OCI-LY3 (cell line): ENCODE results near the gene RBPJL.

Experiments
- H2AFZ ChIP-seq: fragments of 200-600, 300-600 bp; shearing (Covaris generic); 2 replicates; pipeline ENCODE4 v1.6.0; 2014; ENCODE audit warnings: antibody characterized with exemption, low read depth, low read length
- H3K27ac ChIP-seq: fragments of 200-600, 300-600 bp; sonication (generic); 2 replicates; pipeline ENCODE4 v1.5.1; 2014; ENCODE audit warnings: mild to moderate bottlenecking, low read length, moderate library complexity, mixed read lengths
- H3K27me3 ChIP-seq: fragments of 200-600, 300-600 bp; sonication (generic); 2 replicates; pipeline ENCODE4 v1.6.1; 2014; ENCODE audit warnings: low read depth, low read length, mixed read lengths
- H3K36me3 ChIP-seq: fragments of 200-600, 300-600 bp; sonication (generic); replicated peaks from 2 replicates; pipeline ENCODE3; 2014; ENCODE audit warnings: low read depth, low read length, mixed read lengths
- H3K4me1 ChIP-seq: fragments of 300-600, 200-600 bp; sonication (generic); 2 replicates; pipeline ENCODE4 v1.6.1; 2014; ENCODE audit warnings: low read length, mixed read lengths
- H3K4me2 ChIP-seq: fragments of 200-600, 300-600 bp; sonication (generic); 2 replicates; pipeline ENCODE4 v1.6.1; 2014; ENCODE audit warnings: low read length, mixed read lengths
- H3K4me3 ChIP-seq: fragments of 300-600, 200-600 bp; sonication (generic); 2 replicates; pipeline ENCODE4 v1.5.1; 2014; ENCODE audit warnings: antibody characterized with exemption, mild to moderate bottlenecking, low read length, moderate library complexity
- H3K79me2 ChIP-seq: fragments of 300-600, 200-600 bp; shearing (Covaris generic); 2 replicates; pipeline ENCODE4 v1.6.1; 2014; ENCODE audit warnings: mild to moderate bottlenecking, low read length, mixed read lengths
- H3K9ac ChIP-seq: fragments of 300-600, 200-600 bp; shearing (Covaris generic); 2 replicates; pipeline ENCODE4 v1.6.0; 2014; ENCODE audit warnings: mild to moderate bottlenecking, low read length, moderate library complexity
- H3K9me3 ChIP-seq: fragments of 200-600, 300-600 bp; shearing (Covaris generic); 2 replicates; pipeline ENCODE4 v1.6.1; 2014; ENCODE audit warnings: low read length, mixed read lengths; ENCODE audit not compliant: insufficient read depth
- H4K20me1 ChIP-seq: fragments of 200-600, 300-600 bp; sonication (generic); 2 replicates; pipeline ENCODE4 v1.6.1; 2016; ENCODE audit warnings: low read length, mixed read lengths; ENCODE audit not compliant: insufficient read depth
- EZH2phosphoT487 ChIP-seq: fragments of 200-600 bp; shearing (Covaris generic); IDR thresholded peaks from 2 replicates; pipeline ENCODE4 v1.6.1; 2018; ENCODE audit warnings: antibody characterized with exemption, mixed run types, low read depth
- TF ChIP-seq, protein P1 (sequence below): fragments of 200-600, 300-600 bp; sonication (generic); IDR thresholded peaks from 2 replicates; pipeline ENCODE4 v1.5.1; 2014; ENCODE audit warnings: antibody characterized with exemption, low read length, low read depth

Gene RBPJL

GRCh38 chr20:45323731-45324130 is 17.1 kb downstream of the RBPJL start:
- Histone ChIP-seq H3K36me3 (peaks cover 4% of the 10 kb centered on the region), H2AFZ (no peak overlapping the region), H3K79me2 (no peaks in the 10 kb centered on the region), H3K9ac (no peak overlapping the region), H4K20me1 (no peaks in the 10 kb centered on the region), H3K27me3 (peaks cover under 1% of the 10 kb centered on the region; the same call in 1 of the 2 replicates), H3K4me3 (no peak overlapping the region), H3K27ac (no peak overlapping the region), H3K4me1 (peaks cover 31% of the 10 kb centered on the region), H3K4me2 (no peak overlapping the region), H3K9me3 (no peaks in the 10 kb centered on the region)
- TF ChIP-seq, protein P1, sequence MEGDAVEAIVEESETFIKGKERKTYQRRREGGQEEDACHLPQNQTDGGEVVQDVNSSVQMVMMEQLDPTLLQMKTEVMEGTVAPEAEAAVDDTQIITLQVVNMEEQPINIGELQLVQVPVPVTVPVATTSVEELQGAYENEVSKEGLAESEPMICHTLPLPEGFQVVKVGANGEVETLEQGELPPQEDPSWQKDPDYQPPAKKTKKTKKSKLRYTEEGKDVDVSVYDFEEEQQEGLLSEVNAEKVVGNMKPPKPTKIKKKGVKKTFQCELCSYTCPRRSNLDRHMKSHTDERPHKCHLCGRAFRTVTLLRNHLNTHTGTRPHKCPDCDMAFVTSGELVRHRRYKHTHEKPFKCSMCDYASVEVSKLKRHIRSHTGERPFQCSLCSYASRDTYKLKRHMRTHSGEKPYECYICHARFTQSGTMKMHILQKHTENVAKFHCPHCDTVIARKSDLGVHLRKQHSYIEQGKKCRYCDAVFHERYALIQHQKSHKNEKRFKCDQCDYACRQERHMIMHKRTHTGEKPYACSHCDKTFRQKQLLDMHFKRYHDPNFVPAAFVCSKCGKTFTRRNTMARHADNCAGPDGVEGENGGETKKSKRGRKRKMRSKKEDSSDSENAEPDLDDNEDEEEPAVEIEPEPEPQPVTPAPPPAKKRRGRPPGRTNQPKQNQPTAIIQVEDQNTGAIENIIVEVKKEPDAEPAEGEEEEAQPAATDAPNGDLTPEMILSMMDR, result no peak
- no peak for TF ChIP-seq EZH2phosphoT487

- no peak for TF ChIP-seq EZH2phosphoT487
- TF ChIP-seq, protein P1, result no peak
- Histone ChIP-seq H3K4me2 (no peak overlapping the region), H3K79me2 (no peaks in the 10 kb centered on the region), H3K36me3 (peaks cover 11% of the 10 kb centered on the region), H3K27me3 (no peaks in the 10 kb centered on the region), H3K9ac (no peak overlapping the region), H4K20me1 (no peaks in the 10 kb centered on the region), H3K9me3 (no peaks in the 10 kb centered on the region), H3K27ac (no peak overlapping the region), H2AFZ (no peak overlapping the region), H3K4me1 (peaks cover 28% of the 10 kb centered on the region), H3K4me3 (no peak overlapping the region)
These were observed 18.7 kb downstream of the RBPJL start for GRCh38 chr20:45325371-45325770.

DNA sequence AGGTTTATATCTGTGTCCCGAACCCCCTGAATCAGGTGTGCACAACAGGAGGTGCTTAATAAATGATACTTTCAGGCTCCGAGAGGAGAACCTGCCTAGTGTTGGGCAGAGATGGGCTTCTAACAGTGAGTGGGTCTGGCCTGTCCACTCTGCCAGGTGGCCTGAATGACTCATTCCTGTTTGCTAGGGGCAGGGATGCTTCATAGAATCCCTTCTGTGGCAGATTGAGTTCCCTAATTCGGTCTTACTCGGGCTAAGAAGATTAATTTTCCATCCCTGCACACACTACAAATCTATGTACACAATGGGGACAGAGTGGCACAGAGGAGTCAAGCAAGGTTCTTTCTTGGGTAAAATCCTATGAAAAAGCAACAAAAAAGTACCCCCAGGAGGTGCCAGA is 21.8 kb downstream of the RBPJL start:
- Histone ChIP-seq H4K20me1 (no peaks in the 10 kb centered on the region), H2AFZ (no peak overlapping the region), H3K36me3 (peaks cover 15% of the 10 kb centered on the region), H3K27ac (no peak overlapping the region), H3K4me3 (no peak overlapping the region), H3K79me2 (no peaks in the 10 kb centered on the region), H3K9ac (no peak overlapping the region), H3K9me3 (no peaks in the 10 kb centered on the region), H3K4me1 (peaks cover 11% of the 10 kb centered on the region), H3K4me2 (no peak overlapping the region), H3K27me3 (no peaks in the 10 kb centered on the region)
- TF ChIP-seq, protein P1, result no peak
- no peak for TF ChIP-seq EZH2phosphoT487

DNA sequence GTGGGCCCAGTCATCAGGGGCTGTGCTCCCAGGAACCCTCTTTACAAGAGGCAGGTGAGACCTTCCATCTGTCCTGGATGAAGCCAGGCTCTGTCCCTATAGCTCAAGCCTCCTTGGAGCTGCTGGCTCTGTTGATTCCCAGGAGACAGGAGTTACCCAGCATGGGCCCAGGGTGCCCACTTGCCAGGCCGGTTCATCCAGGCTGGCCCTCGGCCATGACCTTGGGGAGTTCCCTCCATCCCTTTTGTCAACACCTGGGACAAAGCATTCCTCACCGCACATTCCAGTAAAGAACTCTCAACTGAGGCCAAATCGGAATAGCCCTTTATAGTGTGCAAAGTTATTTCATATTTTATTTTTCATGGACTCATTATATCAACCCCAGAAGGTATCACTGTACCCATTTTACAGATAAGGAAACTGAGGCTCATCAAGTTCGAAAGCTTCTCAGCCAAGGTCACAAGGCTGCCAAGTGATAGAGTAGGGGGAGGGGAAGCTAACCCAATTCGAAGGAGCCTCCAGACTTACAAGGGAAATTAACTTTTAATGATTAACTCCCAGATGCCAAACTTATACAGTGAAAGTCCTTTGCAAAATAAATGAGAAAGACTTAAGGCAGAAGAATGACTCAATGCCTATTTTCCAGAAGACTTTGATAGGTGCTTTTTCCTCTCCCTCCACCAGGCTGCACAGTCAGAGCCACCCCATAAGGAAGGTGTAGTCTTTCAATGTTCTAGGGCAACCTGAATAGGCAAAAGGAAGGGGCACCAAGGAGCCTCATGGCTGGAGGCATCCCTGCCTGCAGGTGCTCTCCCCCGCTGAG is 23.1 kb downstream of the RBPJL start:
- Histone ChIP-seq H3K4me2 (no peak overlapping the region), H3K36me3 (peaks cover 15% of the 10 kb centered on the region), H2AFZ (no peak overlapping the region), H3K9me3 (no peaks in the 10 kb centered on the region), H3K4me1 (peaks cover 11% of the 10 kb centered on the region), H3K79me2 (no peaks in the 10 kb centered on the region), H3K27ac (no peak overlapping the region), H3K9ac (no peak overlapping the region), H3K27me3 (no peaks in the 10 kb centered on the region), H4K20me1 (no peaks in the 10 kb centered on the region), H3K4me3 (no peak overlapping the region)
- TF ChIP-seq, protein P1, result no peak
- no peak for TF ChIP-seq EZH2phosphoT487
